Activated naive CD4-positive, alpha-beta T cell treated with anti-CD3 and anti-CD28 coated beads, Interleukin-2, amount 50 U/mL, for 16 hours (primary cell): Measurements from ENCODE around the gene SMAD3.

Experiments used
- DNase-seq: peaks from one replicate; pipeline ENCODE4 v3.0.0-alpha.2; 2020

Gene SMAD3

DNA sequence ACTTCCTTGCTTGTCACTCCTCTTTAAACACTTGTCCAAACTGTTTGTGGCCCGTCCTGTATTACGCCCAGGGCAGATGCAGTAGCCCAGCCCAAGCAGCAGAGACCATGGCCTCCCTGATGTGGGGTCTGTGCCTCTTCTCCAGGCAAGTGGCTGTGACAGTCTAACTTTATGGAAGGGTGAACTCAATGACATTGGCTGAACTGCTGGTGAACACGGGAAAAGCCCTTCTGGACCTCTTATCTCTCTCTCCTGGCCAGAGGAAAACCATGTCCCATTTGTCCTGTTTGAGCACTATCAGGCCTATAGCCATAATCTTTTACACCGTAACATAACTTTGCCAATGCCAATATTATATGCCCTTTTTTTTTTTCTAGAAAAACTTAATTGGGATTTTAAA is 67.6 kb downstream of the SMAD3 start:
- DNase-seq, result no peak

DNA sequence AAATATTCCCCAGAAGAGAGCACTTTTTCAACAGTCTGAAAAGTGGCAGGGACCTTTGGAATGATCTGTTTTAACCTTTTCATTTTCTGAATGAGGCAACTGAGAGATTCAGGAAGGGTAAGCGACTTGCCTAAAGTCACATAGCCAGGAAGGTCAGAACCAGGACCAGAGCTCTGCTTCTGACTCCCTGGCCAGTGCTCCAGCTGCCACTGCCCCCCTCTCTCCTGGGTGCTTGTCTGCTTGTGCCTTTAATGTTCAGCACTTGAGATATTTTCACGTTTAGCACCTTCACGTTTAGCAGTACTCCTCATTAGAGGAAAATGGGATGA is 68.3 kb downstream of the SMAD3 start:
- no peak for DNase-seq

DNA sequence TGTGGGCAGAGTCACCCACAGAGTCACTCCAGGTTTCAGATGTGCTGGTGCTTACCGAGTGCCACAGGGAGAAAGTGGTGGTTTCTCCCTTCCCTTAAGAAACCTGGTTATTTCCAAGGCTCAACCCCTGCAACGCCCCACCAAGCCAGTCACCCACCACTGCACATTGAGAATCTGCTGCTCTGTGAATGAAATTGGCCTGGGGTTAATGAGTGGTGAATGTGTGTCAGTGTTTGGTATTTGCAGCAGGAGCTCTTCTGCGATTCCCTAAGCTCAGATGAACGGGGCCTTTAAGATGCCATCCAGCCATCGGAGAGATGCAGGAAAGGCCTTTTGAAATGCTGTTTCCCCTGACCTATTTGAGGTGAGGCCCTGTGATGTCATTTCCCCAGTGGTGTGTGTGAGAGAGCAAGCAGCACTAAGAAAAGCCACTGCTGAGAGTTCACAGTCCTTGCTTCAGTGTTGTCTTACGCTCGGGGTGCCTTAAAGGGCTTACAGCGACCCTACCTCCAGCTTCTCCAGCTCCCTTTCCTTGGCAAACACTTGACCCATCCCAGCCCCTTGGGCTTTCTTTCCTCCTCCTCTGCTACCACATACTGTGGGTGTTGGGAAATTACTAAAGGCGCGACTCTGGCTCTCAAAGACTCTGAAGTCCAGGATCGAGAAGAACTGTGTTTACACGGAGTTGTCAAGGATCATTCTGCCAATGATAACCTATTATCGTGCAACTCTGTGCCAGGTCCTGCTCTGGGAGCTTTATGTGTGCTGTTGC is 68.9 kb downstream of the SMAD3 start:
- peak; percentile 41 for DNase-seq

DNA sequence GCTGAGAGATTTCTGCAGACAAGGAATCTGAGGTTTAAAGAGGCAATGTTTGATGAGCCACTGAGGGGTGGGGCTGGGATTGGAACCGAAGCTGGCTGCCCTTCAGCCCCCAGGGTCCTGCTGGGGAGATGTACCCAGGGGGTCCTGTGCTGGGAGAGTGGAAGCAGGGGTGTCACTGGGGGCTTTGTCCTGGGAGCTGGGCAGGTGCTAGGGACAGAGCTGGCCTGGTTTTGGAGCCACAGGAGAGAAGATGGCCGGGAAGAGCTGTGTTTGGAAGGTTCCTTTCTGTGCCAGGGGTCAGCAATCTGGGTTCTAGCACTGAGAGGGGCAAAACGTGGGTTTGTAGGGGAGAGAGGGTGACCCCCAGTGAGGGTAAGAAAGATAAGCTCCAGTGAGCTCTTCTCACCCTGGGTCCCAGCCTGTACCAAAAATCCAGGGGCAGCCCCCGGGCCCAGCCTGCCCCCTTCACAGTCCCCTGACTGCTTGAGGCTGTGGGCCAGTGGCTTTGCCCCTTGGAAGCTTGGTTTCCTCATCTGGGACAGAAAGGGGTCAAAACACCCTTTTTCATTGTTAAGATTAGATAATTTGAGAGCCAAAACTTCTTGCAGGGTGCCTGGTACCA is 69.6 kb downstream of the SMAD3 start:
- DNase-seq, result no peak

DNA sequence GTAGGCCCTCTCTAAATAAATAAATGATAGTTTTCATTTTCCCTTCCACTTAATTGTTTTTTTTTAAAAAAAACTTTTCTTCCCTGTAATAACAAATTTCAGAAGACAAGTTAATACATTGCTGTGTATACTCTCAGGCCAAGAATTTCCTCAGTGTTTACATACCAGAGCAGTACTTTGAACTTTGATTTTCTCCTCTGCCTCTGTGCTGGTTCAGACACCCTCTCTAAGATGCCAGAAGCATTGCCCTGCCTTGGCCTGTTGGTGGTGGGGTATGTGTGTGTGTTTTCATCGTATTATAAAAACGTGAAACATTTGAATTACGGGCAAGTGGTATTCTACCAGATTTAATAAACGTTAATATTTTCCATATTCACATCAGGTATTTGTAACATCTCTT is 70.1 kb downstream of the SMAD3 start:
- no peak for DNase-seq

DNA sequence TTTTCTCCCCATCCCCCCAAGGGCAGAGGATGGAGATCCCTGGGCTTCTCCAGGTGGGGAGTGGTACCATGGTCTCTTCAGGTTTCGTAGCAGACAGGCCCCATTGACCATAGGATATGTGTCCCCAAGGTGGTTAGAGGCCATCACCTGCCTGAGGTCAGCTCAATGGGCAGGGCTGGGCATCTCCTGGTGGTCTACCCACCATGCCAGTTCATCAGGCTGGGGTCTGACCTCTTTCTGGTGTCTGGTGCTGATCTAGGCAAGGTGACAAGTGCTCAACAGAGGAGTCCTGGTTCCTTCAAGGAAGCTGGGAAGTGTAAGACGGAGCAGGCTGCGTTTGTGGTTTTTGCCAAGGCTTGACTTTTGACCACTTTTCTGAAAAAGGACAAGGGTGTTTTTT is 71.4 kb downstream of the SMAD3 start:
- no peak for DNase-seq

DNA sequence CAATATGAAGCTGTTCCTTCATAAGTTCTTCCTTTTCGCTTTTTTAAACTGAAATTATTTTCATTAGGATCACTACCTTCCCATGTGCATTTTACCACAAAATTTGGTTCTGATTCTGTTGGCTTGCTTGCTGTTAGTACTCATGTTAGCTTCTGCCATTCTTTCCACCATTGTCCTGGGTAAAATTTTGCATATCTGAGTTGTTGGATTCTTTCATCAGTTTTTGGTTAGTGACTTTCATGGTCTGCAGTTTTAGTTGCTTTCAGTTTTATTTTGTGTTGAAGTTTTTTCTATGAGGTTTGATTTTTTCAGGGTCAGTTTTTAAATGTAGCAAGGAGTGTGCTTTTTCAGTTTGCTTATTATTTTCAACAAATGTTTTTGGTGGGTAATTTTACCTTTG is 71.9 kb downstream of the SMAD3 start:
- no peak for DNase-seq

DNA sequence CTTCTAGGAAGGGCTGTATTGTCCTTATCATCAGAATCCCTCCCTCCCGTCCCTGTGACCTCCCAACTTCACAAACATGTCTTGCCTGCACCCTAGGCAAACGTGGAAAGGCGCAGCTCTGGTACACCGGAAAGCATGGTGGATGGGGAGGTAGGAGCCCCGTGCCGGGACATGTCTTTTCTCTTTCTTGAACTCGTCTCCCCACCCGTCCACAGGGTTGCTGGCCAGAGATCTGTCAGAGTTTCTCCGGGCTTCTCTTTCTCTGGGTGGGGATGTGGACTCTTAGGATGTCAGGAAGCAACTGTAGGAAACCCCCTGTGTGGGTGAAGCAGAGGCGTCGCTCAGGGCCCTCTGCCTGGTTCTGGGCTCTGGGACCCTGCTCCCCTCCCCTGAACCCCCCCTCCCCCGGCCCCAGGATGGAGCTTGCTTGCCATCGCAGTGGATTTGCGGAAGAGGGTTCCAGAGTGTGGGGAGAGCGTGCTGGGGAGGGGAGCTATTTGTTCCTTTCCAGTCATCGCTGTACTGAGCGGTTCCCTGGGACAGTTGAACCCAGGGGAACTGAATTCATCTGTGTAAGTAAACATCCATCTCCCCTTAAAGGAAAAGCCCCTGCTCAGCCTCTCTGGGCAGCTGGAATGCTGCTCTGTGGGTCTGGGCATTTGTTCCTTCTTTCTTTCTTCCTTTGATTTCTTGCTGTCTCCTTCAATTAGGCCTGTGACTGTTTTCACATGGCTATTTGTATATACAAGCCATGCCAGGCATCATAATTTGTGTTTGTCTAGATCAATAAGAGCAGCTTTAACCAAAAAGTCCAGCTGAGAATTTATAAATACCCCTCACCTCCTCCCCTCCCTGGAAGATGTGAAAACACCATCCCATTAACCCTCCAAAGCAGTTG is 72.8 kb downstream of the SMAD3 start:
- no peak for DNase-seq

DNA sequence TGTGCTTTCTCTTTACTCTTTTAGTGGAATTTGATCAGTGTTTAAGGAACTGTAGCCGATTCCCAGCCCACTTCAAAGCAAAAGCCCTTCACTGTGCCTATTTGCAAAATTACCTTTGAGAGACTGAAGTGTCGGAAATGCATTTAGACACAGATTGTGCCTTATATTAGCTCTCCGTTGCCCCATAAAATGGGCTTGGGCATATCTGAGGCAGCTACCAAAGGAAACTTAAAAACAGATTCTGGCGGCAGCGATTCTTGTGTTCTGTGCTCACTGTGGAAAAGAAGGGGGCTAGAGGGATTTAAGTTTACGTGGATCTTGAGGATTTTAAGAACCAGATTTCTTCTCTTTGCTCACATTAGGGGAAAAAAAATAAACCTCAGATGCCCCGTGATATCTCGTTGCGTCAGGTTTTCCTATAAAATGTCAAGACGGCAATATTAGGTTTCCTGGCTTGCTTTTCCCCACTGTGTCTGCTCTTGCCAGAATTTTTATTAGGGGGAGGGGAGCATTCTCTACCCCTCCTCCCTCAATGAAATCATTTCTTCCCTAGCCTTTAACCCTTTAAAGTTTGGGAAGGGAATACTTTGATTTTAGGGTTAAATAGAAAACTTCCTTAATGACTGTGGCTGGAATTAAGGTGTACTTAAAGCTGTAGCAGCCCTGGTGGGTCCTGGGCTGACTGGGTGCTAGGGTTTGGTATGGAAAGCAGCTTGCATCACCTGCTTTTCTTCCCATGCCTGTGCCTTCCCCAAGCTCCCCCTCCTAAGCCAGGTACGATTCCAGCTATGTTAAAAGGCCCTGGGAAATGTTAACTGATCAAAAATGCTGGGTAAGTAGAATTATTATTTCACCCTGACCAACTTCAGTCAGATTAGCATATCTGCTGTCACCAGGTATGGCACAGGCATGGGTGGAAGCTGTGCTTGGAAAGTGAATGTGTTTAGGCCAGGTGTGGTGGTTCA is 73.8 kb downstream of the SMAD3 start:
- no peak for DNase-seq

DNA sequence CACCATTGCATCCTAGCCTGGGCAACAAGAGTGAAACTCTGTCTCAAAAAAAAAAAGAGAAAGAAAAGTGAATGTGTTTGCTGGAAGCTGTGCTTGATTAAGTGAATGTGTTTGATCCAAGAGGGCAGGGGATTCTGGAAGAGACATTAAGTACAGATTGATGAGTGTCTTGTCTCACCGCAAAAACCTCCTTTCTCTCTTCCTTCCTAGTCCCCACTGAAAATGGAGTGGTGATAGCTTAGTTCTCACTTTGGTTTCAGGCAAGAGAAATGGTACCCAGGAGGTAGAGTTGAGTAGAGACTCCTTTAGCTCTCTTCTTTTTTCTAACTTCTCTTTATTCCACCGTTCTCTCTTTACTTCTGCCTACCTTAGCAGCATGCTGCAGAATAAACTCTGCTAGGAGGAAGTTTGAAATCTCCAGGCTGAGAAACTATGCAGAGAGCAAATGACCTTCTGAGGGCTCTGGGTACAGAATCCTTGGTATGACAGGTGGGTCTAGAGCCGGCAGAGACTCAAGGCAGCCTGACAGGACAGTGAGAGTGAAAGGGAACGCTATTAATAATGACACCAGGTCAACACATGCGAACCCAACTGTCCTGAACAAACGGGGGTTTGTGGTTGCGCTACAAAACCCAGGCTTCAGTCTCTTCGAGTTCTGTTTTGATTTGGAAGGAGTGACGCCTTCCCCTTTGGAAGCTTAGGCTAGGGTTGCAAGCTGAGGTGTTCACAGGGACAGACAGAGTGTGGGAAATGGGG is 74.9 kb downstream of the SMAD3 start:
- DNase-seq, result no peak

DNA sequence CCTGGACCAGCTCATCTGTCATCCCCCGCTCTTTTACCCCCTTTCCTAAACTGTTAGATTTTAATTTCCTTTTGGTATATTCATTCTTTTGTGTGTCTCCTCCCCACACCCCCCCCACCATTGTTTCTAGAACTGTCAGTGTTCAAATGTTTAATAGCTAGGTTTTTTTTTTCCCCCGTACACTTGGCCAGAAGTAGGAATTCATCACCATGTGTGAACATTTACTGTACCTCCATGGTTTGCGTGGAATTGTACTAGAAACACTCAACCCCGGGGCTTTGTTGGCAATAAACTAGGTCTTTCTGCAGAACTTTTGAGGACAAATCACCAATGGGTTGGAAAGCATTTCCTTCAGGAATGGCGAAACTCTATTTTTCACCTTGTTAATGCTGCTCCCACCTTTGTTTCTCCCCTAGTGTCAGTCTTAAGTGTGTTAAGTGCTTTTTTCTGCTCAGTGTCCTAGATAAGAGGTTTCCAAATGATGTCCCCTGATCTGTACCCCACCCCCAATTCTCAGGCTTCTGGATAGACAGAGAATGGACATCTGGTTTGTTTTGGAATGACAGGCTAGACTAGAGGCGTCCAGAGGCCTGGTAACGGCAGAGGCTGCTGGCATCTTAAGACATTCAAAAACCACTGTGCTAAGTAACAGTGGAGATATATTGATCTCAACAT is 76.8 kb downstream of the SMAD3 start:
- DNase-seq, result no peak

DNA sequence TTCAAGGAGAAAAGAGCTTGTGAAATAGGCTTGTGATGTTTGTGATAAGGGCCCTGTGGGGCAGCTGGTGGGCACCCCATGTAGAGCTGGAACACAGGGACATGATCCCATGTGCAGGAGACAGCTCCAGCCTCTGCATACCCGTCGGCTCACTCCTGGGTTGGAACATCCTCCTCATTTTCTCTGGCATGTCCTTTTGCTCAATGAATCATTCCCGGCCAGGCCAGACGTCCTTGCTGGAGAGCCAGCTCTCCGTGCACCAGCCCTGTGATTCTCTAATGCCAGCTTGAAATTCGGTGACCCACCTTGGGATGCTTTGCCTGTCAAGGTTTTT is 77.3 kb downstream of the SMAD3 start:
- no peak for DNase-seq

DNA sequence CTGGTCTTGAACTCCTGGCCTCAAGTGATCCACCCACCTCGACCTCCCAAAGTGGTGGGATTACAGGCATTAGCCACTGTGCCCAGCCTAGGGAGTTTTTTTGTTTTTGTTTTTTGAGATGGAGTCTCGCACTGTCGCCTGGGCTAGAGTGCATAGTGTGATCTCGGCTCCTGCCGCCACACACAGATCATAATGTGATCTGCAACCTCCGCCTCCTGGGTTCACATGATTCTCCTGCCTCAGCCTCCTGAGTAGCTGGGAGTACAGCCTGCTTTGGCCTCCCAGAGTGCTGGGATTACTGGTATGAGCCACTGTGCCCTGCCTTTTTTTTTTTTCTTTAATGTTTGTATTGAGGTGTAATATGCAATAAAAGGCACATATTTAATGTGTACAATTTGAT is 78.2 kb downstream of the SMAD3 start:
- no peak for DNase-seq

DNA sequence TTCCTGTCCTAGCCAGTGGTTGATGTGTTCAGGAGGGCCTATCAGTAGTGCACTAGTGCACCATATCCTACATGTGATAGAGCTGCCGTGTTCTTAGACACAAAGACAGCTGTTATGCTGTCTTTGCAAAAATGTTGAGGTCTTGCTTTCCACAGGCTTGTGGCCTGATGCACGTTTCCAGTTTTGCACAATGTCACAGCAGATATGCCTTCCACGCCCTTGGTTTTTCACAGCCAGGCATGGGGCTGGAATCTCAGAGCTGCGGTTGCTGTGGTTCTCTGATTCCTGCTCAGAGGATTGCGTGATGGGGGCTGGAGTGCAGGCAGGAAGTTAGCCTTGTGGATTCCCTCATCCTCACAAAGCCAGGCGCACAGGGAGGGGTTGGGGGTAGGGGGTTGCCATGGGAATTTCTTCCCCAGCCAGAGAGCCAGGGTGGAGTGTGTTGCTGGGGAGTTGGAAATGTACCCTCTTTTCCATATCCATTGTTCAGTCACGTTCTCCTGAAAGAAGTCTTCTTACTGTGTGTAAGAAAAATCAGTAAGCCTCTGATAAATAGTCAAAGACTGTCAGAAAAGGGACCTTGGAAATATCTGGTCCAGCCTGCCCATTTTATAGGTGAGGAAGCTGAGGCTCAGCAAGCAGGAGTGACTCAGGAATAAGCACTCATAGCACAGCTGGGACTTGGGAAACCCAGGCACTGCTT is 79.4 kb downstream of the SMAD3 start:
- DNase-seq, result no peak

DNA sequence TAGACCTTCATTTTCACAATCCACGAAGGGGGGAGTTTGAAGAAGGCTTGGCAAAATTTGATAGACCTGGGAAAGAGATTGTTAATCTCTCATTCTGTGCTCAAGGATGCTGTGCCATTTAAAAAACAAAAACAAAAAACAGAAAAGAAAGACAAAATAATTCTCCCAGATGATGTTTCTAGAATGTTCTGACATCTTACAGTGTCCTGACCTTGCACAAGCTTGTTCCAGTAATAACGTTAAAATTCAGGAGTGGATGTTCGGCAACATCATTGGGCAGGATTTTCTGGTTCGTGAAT is 79.9 kb downstream of the SMAD3 start:
- no peak for DNase-seq

DNA sequence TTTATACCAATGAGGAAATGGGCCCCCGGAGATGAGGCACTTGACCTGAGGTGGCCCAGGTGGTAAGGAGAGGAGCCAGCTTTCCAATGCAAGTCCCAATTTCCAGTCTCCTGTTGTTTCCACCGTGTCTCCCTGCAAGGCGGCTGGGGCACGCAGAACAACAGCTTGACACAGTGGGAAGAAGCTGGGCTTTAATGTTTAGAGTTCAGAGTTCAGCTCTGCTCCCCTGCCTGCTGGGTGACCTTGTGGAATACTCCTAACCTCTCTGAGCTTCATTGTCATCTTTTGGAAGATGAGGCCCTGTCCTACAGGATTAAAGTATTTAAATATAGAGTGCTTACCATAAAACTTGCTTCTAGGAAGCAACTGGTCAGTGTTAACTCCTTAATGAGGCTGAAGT is 80.3 kb downstream of the SMAD3 start:
- DNase-seq, result no peak

DNA sequence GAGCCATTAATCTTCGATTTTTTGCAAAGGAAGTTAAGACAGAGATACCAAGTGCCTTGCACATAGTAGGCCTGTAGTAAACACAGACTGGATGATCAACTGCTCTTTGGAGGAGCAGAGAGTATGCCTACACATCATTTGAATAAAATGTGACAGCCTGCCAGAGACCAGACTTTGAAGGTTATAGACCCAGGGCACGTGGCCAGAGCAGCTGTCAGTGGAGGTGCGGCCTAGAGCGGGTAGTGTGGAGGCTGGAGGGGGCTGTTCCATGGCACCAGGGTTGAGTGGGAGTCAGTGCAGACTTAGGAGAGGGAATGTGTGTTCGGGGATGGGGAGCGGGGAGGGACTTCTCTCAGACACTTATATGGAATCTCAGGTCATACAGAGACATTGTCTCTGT is 80.8 kb downstream of the SMAD3 start:
- DNase-seq, result no peak

DNA sequence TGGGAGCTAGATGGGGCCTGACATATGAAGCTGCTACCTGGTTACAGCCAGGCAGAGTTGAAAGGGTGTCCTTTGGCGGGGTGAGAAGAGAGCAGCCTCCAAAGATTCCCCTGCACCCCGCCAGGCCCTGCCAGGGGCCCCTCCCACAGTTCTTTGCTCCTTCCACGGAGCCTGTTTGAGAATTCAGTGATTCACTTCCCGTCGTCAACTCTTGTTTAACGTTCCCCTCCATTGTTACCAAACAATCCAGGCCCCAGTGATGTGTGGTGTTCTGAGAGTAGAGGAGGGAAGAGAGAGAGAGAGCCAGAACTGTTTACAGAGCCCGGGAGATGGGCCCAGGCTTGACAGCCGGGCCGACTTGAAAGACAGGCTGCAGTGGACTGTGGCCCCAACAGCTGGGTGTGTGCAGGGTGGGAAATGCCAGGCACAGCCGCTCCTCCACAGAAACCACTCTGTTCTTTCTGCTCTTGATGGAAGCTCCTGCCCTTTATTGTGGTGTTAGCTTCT is 81.5 kb downstream of the SMAD3 start:
- DNase-seq, result peak; percentile 32

DNA sequence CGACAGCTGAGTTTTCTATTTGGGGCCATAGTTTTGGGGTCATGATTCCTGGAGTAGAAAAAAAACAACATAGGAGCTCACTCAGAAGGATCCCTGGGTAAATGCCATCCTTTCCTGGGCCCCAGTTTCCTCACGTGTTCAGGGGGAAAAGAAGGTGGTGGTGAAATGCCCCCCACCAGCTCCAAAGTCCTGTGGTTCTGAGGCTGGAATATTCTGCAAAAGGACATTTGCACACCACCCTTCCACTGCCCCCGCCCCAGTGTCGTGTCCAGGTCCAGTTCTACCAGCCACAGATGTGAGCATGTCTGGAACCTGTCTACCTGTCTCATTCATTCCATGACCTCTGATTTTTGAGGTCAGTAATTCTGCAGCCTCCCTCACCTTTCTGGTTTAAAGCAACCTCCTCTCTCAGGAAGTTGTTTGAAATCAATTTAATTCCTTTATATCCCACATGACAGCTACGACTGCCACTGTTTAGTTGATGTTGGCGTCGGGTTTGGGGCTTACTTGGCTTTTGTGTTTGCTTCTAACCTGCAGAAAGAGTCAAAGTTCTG is 82.1 kb downstream of the SMAD3 start:
- no peak for DNase-seq

DNA sequence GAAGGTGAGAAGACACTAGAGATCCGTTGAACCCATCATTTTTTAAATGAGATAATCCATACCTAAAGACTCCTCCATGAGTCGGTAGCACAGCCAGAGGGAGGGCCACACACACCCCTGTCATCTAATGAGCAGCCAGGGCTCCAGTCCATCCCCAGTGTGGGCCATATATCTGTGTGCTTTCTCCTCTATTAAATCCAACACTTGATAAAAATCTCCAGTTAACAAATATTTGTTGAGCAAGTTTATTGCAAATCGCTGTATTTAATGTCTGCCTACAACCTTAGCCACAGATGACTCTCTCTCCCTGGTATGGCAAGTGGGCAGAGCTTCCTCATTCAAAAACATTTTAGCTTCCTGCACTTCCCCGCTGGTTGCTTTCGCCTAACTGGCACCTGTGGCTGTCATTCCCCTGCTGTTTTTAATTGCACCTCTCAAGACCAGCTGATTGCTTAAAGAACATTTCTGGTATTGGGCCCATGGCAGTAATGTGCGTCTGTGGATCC is 82.8 kb downstream of the SMAD3 start:
- no peak for DNase-seq
